T-helper 9 cell (primary cell): ENCODE measurements around the gene C11orf68.

Experiments used
- DNase-seq: peaks from one replicate; pipeline ENCODE4 v3.0.0-alpha.2; 2020

C11orf68 gene

DNA sequence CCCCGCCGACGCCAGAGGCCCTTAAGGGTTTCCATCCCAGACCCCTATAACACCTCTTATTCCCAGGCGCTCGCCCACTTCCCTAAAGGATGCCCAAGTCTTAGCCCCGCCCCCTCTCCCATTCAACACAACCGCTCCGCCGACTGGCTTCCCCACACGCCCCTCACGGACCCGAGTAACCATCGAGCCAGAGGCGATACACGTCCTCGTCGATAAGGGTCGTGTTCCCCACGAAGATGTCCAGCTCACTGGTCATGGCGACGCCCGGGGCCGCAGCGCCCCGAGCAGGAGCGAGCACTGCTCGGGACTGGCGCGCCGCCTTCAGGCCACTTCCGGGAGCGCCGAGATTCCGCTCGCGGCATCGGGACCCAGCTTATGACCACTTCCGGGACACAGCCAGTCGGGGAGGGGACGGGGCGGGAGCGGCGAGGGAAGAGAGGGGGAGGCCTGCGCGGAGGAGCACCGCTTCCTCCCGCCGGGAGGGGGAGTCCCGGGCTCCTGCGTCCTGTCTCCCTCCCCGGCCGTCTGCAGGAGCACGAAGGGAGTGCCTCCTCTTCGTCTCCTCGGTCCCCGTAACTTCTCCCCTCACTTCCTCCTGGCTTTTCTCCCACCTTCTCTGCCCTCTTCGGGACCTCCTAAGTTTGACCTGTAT is 30.6 kb downstream of the C11orf68 start, which contains the start of gene FIBP:
TSS of gene FIBP (minus strand) at position 309 of the 652 bp plus-strand sequence. CDS start at position 256, 53 bp downstream.
- peak; percentile 95 for DNase-seq

DNA sequence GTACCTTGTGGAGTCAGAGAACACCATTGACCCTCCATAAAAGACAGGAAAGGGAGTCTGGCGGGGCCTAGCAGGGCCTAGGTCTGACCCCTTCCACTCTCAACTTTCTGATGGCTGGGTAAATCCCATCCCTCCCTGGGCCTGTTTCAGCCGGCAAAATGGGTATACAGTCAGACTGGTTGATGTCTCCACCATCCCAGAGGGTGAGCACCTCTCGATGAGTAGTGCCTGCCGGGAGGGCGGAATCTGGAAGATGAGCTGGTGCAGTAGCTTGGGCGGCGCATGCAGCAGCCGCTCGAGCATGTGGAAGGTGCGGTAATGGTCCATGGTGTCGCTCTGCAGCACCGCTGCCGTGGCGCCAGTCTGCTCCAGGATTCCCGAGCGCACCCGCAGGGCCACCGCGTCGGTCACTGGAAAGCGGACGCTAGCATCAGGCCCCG is 31.1 kb downstream of the C11orf68 start:
- no peak for DNase-seq

DNA sequence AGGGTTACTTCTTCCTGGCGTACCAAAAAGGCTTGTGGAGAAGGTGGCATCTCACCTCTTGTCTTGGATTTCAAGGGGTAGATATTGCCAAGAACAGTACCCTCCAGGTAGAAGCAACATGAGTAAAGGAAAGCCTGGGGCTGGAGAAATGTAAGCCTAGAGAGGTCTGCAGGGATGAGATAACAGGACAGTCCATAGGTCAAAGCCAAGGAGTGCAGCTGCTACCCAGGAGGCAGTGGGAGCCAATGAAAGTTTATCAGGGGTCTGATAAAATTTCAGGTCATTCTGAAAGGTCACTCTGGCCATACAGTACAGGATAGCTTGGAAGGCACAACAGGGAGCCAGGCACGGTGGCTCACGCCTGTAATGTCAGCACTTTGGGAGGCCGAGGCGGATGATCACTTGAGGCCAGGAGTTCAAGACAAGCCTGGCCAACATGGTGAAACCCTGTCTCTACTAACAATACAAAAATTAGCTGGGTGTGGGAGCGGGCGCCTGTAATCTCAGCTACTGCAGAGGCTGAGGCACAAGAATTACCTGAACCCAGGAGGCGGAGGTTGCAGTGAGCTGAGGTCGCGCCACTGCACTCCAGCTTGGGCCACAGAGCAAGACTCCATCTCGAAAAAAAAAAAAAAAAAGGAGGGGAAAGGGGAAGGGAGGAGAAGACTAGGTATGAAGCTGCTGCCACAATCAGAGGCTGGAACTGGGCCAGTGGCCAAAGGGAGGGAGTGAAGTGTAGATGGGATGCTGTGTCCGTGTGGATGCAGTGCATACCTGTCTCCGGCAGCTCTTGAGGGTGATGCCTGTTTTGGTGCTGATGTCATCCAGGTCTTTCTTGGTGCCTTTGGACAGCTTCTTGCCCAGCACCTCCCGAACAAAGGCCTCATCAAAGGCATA is 31.8 kb downstream of the C11orf68 start:
- no peak for DNase-seq

- no peak for DNase-seq
Observed at GRCh38 chr11:65885808-65886536, 32.9 kb downstream of the C11orf68 start.

DNA sequence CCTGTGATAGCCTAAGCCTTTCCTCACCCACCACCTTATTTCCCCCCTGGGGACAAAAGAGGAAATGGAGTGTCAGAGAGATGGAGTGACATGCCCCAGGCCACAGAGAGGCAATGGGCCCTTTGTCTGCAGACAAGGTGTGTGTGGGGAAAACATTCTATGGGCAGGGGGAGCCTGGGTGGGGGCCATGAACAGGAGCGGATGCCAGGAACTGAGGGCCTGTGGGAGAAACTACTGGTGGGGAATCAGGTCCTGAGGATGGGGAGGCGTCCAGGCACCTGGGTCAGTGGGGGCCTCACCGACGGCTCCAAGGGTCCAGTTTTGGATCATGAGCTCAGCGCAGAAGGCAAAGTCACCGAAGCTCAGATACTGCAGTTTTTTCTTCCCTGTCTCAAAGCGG is 33.6 kb downstream of the C11orf68 start:
- no peak for DNase-seq

DNA sequence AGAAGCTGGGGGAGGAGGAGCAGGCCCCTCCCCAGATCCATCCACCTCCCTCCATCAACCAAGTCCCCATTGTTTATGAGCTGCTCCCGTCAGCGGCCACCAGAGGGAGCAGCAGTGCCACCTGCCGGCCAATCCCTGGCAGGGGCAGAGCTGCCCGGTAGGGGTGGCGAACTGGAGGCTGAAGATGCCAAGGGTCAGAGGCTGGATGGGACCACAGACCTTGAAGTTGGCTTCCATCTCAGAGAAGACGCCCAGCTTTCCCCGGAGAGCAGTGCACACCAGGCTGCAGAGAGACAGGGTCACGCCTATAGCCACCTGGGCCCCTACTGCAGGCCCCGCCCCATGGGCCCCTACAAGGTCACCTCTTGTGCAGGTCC is 34.2 kb downstream of the C11orf68 start:
- peak; percentile 81 for DNase-seq

DNA sequence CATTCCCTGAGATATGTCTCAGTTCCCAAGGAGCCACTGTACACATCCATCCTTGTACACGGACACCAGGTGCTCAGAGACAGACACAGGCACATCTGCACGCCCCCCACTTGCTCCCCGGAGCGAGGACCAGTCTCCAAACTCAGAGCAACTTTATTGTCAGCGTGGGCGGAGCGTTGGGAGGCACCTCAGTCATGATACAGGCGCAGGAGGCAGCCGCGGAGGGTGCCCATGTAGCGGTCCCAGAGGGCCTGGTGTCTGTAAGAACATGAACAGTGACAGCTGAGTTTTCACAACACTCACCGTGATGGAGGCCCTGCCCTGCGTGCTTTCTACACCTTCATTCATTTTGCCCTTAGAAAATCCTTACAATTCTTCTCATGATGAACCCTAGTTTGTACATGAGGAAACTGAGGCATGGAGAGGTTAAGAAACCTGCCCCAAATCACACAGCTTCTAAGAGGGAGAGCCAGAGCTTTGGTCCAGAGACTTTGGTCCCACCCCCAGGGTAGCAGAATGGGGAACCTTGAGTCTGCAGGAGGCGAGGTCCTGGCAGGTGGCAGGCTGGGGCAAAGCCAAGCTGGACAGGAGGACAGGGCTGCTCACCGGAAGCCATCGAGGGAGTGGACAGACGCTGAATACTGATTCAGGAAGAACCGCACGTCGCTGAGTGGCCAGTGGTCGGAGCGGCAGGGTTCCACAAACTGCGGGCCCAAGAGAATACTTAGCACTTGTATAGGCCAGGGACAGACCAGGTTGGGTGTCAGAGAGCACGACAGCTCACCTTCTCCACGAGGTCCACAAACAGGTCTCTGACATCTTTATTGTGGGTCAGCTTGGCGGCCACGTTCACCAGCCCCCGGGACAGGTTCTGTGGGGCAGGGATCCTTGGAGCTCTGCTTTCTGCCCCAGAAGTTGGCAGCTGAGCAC is 34.8 kb downstream of the C11orf68 start:
- DNase-seq = no peak

- DNase-seq = no peak
Observed at GRCh38 chr11:65883058-65883761, 35.7 kb downstream of the C11orf68 start.

GRCh38 chr11:65882120-65883057 is 36.5 kb downstream of the C11orf68 start:
- DNase-seq = no peak

DNA sequence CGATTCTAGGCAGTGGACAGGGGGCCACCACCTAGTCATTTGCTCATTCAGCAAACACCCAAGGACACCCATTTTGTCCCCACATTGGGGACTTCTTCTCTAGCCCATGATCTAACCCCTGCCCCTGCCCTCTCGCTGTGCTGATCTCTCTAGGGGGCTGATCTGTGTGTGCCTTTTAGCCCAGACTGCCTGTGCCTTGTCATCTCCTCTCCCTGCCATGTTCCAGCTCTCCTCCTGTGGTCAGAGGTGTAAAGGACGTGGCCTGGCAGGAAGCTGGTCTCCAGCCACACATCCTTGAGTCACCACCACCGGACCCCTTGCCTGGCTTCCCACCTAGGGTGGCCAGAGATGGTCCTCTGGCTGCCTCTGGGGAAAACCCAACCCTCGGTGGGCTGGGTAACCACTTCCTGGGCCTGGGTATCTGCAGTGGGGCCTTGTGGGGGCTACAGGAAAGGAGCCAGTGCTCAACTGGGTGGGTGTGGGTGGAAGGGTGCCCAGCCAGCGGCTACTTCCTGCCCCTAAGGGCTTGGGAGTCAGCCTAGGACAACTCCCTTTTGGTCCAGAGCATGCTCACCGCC is 37.9 kb downstream of the C11orf68 start:
- DNase-seq = no peak

DNA sequence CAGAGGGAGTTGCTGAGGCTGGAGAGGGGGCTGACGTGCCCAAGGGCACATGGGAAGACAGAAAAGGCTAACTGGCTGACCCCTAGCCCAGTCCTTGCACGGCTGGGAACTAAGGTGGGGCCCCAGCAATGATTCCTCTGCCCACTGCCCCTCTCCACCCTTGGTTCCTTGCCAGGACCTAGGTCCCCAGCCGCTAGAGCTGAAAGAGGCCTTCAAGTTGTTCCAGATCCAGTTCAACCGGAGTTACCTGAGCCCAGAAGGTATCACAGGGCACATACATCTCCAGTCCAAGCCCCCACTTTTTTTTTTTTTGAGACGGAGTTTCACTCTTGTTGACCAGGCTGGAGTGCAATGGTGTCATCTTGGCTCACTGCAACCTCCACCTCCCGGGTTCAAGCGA is 38.8 kb downstream of the C11orf68 start:
- DNase-seq = no peak

GRCh38 chr11:65879617-65880016 is 39.2 kb downstream of the C11orf68 start, which contains the start of gene CTSW:
Gene CTSW, plus strand, starts transcription at chr11:65879837. Its CDS starts 18 bp downstream, at chr11:65879855.
- peak; percentile 31 for DNase-seq

DNA sequence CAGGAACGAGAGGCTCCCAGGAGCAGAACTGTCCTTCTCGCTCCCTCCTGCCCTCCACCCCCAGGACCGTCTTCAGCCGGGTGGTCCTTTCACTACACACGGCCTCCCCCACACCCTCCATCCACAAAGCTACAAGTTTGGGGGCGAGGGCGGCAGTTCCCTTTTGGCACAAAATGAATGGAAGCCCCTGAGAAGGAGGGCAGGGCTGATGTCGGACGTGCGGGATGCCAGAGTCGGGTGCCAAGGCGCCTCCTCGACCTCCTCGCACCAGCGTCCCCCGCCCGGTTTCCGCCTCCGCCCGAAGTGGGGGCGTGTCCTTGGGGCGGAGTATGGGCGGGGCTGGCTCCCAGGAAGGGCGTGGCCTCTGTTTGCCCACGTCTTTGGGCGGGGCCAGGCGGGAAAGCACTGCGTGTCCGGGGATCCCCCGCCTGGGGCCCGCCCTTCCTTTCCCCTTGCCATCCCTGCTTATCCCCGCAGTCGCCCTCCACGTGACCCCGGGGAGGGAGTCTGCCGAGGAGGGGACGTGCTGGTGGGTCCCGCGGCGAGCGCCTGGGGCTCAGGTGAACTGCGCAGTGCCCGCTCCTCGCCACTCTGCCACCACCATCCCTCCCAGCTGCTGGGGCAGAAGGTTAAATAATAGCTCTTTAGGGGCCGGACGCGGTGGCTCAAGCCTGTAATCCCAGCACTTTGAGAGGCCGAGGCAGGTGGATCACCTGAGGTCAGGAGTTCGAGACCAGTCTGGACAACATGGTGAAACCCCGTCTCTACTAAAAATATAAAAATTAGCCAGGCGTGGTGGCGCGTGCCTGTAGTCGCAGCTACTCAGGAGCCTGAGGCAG is 45.3 kb downstream of the C11orf68 start:
- DNase-seq = peak; percentile 97

- DNase-seq = no peak
Observed at GRCh38 chr11:65872586-65873317, 46.1 kb downstream of the C11orf68 start, which contains the start of gene EFEMP2. Gene EFEMP2, minus strand, starts transcription at chr11:65872800. Its CDS starts 446 bp downstream, at chr11:65872354.

- DNase-seq = no peak
Observed at GRCh38 chr11:65871811-65872548, 46.9 kb downstream of the C11orf68 start.

DNA sequence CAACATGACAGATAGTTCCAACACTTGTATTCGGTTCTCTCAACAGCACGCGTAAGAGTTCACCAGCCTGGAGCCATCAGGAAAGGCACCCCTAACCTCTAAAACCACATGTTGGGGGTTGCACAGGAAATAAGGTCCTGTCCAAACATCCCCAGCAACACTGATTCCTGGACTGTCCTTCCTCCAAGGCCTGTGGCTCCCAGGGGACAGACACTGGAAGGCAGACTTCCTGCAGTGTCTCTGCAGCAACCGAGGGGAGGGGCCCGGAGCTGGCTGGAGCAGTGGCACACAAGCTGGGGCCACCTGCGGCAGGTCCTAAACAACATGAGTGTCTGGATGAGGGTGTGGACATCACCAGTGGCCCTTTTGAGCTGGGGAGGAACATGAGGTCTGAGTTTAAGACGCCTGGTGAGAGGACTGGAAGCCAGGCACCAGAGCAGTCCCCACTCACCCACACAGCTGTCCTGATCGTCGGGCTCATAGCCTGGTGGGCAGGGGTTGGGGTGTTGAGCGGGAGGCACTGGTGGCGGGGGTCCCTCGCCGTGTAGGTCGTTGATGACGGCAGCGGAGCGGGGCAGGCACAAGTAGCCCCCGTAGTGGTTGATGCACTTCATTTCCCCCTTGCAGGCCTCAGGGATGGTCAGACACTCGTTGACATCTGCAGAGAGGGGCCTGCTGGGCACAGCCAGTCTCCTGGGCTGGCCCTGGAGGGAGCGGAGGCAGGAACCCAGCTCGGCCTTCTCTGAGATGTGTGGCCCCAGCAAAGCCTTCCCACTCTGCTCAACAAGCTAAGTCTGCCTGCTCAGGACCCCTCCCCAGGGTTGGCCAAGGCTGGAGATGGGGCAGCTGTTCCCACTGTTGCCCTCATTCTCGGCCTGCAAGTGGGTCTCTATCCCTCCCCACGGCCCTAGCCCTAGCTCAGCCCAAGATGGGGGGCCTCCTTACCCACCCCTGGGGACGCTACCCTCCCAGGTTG is 47.9 kb downstream of the C11orf68 start:
- no peak for DNase-seq
